ENCODE results near the gene MEF2B. TPM values are rescaled to one million over a fixed set of nuclear protein-coding genes. Genes with fewer than 3 reads are reported as not detected.

The MEF2B gene
- total RNA-seq, 1 experiment from 2014 or later = 1.1 TPM

DNA sequence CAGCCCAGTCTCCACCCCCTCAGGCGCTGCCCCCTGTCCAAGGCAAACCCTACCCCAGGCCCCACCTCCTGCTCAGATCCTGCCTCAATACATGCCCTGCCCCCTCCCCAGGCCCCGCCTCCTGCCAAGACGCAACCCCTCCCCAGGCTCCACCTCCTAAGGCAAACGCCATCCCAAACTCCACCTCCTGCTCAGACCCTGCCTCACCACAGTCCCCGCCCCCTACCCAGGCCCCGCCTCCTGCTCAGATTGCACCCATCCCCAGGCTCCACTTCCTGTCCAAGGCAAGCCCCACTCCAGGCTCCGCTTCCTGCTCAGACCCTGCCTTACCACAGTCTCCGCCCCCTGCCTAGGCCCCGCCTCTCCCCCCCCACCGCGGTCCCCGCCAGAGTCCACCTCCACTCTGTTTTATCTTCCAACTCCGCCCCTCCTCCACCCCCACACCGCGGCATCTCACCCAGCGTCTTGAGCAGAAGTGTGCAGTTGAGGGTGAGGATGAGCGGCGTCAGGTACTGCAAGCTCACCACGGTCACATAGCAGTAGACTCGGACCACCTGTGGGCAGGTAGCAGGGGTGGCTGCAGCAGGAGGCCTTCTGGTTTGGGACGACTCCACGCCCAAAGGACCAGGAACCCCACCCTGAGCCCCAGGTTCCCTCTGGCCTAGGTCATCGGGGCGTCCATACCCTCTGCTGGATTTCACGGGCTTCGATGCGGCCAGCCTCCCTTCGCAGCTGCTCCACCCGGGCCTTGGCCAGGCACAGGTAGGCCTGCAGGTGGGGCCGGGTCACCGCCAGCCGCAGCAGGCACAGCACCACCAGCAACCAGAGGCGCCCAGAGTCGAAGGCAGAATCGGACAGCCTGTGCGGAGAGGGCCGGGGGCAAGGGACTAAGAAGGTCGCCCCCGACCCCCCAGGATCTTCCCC lies 49.5 kb downstream of the MEF2B start:
- intact Hi-C loops (cut with micrococcal nuclease; ENCODE audit: unreplicated experiment) = no loop called here
- H3K27ac ChIP-seq (ENCODE audit: low read length) = no peak overlapping the region
- in situ Hi-C loops (cut with HindIII; ENCODE audit: low pct_unique_long_range_greater_than_20kb, low sequenced_read_pairs) = no loop called here
- no peaks in the 10 kb centered on the region for H3K9me3 ChIP-seq (ENCODE audit: control insufficient read depth, insufficient read depth, low read depth, low read length)
- H3K4me3 ChIP-seq (ENCODE audit: low read depth in 2 of 2, low read length in 2 of 2) = no peak overlapping the region
- CTCF ChIA-PET = no interaction called here
- DNase-seq (ENCODE audit: low read depth, low spot score) (no peak), ATAC-seq (peak; percentile 78)
- H3K36me3 ChIP-seq (ENCODE audit: control insufficient read depth, insufficient read depth, low read length) = no peaks in the 10 kb centered on the region
- POLR2A ChIA-PET = no interaction called here
- BruUV-seq (replicated peaks) = no TSS peak
- TF ChIP-seq POLR2AphosphoS5 (IDR thresholded peaks at IDR 0.05; ENCODE audit: low read depth, low read length) = no peak
- TF ChIP-seq, protein P1, sequence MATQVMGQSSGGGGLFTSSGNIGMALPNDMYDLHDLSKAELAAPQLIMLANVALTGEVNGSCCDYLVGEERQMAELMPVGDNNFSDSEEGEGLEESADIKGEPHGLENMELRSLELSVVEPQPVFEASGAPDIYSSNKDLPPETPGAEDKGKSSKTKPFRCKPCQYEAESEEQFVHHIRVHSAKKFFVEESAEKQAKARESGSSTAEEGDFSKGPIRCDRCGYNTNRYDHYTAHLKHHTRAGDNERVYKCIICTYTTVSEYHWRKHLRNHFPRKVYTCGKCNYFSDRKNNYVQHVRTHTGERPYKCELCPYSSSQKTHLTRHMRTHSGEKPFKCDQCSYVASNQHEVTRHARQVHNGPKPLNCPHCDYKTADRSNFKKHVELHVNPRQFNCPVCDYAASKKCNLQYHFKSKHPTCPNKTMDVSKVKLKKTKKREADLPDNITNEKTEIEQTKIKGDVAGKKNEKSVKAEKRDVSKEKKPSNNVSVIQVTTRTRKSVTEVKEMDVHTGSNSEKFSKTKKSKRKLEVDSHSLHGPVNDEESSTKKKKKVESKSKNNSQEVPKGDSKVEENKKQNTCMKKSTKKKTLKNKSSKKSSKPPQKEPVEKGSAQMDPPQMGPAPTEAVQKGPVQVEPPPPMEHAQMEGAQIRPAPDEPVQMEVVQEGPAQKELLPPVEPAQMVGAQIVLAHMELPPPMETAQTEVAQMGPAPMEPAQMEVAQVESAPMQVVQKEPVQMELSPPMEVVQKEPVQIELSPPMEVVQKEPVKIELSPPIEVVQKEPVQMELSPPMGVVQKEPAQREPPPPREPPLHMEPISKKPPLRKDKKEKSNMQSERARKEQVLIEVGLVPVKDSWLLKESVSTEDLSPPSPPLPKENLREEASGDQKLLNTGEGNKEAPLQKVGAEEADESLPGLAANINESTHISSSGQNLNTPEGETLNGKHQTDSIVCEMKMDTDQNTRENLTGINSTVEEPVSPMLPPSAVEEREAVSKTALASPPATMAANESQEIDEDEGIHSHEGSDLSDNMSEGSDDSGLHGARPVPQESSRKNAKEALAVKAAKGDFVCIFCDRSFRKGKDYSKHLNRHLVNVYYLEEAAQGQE (IDR thresholded peaks at IDR 0.05; ENCODE audit: insufficient read depth in 1 of 2, low read depth in 2 of 2, low read length in 1 of 2) = no peak
- TF ChIP-seq TCF7L2 (IDR thresholded peaks at IDR 0.05; ENCODE audit: low read depth, low read length) = no peak
- TF ChIP-seq, protein P2, sequence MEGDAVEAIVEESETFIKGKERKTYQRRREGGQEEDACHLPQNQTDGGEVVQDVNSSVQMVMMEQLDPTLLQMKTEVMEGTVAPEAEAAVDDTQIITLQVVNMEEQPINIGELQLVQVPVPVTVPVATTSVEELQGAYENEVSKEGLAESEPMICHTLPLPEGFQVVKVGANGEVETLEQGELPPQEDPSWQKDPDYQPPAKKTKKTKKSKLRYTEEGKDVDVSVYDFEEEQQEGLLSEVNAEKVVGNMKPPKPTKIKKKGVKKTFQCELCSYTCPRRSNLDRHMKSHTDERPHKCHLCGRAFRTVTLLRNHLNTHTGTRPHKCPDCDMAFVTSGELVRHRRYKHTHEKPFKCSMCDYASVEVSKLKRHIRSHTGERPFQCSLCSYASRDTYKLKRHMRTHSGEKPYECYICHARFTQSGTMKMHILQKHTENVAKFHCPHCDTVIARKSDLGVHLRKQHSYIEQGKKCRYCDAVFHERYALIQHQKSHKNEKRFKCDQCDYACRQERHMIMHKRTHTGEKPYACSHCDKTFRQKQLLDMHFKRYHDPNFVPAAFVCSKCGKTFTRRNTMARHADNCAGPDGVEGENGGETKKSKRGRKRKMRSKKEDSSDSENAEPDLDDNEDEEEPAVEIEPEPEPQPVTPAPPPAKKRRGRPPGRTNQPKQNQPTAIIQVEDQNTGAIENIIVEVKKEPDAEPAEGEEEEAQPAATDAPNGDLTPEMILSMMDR (IDR thresholded peaks at IDR 0.05) = no peak
- no peak for TF ChIP-seq SIN3A (IDR thresholded peaks at IDR 0.05; ENCODE audit: borderline replicate concordance, insufficient read depth, low read depth, low read length)
- H3K4me1 ChIP-seq (ENCODE audit: control insufficient read depth, insufficient read depth, low read length) = no peaks in the 10 kb centered on the region
- H3K27me3 ChIP-seq (ENCODE audit: control insufficient read depth, insufficient read depth, low read length) = no peaks in the 10 kb centered on the region

DNA sequence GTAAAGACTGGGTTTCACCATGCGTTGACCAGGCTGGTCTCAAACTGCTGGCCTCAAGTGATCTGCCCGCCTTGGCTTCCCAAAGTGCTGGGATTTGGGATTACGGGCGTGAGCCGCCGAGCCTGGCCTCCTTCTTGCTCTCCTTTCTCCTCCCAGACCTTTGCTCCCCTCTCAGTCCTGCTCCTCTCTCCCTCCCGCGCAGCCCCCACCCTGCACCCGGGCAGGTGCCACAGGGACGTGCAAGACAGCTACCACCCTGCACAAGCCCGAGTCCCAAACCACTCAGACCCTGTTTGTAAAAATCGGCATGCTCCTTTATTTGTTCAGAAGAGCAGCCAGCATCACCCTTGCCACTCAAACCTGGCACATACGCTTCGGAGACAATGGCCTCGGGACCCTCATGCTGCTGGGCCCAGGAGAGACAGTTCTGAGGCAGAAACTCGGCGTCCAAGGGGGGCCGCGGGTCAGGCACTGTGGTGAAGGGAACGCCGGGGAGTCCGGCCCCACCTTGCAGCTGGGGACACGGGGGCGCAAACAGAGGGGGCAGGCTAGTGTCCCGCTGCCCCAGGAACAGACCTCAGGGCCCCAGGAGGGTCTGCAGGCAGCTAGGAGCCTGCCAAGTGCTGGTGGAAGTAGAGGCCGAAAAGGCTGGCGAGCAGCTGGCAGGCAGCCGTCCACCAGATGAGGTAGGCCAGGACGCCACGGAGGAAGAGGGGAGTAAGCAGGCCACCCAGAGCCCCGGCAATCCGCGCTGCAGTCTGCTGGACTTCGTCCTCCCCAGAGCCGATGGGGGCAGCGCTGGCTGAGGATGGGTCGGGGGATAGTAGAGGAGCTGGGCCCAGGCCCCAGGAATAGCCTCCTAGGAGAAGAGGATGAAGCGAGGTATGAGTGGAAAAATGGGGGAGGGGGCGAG lies 50.5 kb downstream of the MEF2B start:
- ChIA-PET CTCF (no interaction called here), POLR2A (no interaction called here)

More for the DNA sequence above, 50.5 kb downstream of the MEF2B start:
- Histone ChIP-seq H3K36me3 (ENCODE audit: control insufficient read depth, insufficient read depth, low read length) (no peaks in the 10 kb centered on the region), H3K27ac (ENCODE audit: low read length) (no peak overlapping the region), H3K27me3 (ENCODE audit: control insufficient read depth, insufficient read depth, low read length) (no peaks in the 10 kb centered on the region), H3K4me1 (ENCODE audit: control insufficient read depth, insufficient read depth, low read length) (no peaks in the 10 kb centered on the region), H3K9me3 (ENCODE audit: control insufficient read depth, insufficient read depth, low read depth, low read length) (no peaks in the 10 kb centered on the region), H3K4me3 (ENCODE audit: low read depth in 2 of 2, low read length in 2 of 2) (no peak overlapping the region)
- ATAC-seq = no peak
- DNase-seq (ENCODE audit: low read depth, low spot score) = no peak
- TF ChIP-seq TCF7L2 (IDR thresholded peaks at IDR 0.05; ENCODE audit: low read depth, low read length) (no peak), POLR2AphosphoS5 (IDR thresholded peaks at IDR 0.05; ENCODE audit: low read depth, low read length) (no peak), SIN3A (IDR thresholded peaks at IDR 0.05; ENCODE audit: borderline replicate concordance, insufficient read depth, low read depth, low read length) (no peak)
- TF ChIP-seq, protein P1 (IDR thresholded peaks at IDR 0.05; ENCODE audit: insufficient read depth in 1 of 2, low read depth in 2 of 2, low read length in 1 of 2) = no peak
- TF ChIP-seq, protein P2 (IDR thresholded peaks at IDR 0.05) = no peak
- BruUV-seq (replicated peaks) = no TSS peak
- intact Hi-C loops (cut with micrococcal nuclease; ENCODE audit: unreplicated experiment) = no loop called here
- in situ Hi-C loops (cut with HindIII; ENCODE audit: low pct_unique_long_range_greater_than_20kb, low sequenced_read_pairs) = no loop called here

All from Panc1 (cell line).